ENCODE results near the gene KCNMB2.

Gene KCNMB2

DNA sequence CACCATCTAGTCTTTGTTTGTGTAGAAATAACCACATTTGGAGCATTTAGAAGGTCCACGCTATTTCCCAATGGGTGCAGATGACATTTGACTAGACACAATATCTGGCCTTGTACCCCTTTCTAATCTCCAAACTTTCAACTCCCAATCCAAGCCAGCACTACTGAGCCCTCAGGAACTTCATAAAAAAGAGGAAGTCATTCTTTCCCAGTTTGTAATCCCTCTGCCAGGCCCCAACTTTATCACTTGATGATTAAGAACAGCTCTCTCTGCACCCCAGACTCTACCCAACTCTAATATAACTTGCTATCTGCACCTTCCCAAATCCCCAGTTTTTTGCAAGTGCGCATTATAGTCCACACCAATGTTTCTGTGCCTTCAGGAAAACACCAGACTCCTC, 170.2 kb downstream of the KCNMB2 start:
- H3K36me3 ChIP-seq (replicated peaks in 1 of 2; ENCODE audit: control insufficient read depth in 2 of 2, insufficient read depth in 2 of 2, low read length in 2 of 2), result no peaks in the 10 kb centered on the region
- H3K27ac ChIP-seq (replicated peaks; ENCODE audit: low read length), result no peak overlapping the region
- no peak overlapping the region for H3K4ac ChIP-seq (ENCODE audit: low read length)
- DNase-seq (ENCODE audit: low spot score), result no peak
- H3K18ac ChIP-seq (ENCODE audit: low read length), result no peak overlapping the region
- H3K4me2 ChIP-seq (ENCODE audit: insufficient read depth, low read length, poor library complexity, severe bottlenecking), result no peak overlapping the region
- no peaks in the 10 kb centered on the region for H3K4me1 ChIP-seq (ENCODE audit: control insufficient read depth in 2 of 2, insufficient read depth in 1 of 2, low read depth in 1 of 2, low read length in 2 of 2)
- H3K9me3 ChIP-seq (replicated peaks in 1 of 2; ENCODE audit: control insufficient read depth in 2 of 2, insufficient read depth in 1 of 2, low read depth in 1 of 2, low read length in 2 of 2), result no peaks in the 10 kb centered on the region
- no peak overlapping the region for H3K14ac ChIP-seq (ENCODE audit: low read length)
- H2AFZ ChIP-seq (ENCODE audit: low read length), result no peak overlapping the region
- no peaks in the 10 kb centered on the region for H3K79me1 ChIP-seq (ENCODE audit: low read depth, low read length)
- no peak overlapping the region for H2BK120ac ChIP-seq (ENCODE audit: low read depth, low read length)
- no peak overlapping the region for H3K4me3 ChIP-seq (ENCODE audit: low read length in 2 of 2)
- H2BK5ac ChIP-seq (ENCODE audit: low read length), result no peak overlapping the region
- H4K91ac ChIP-seq (ENCODE audit: low read depth, low read length, poor library complexity), result no peak overlapping the region
- no peak overlapping the region for H3K23ac ChIP-seq (ENCODE audit: low read depth, low read length, poor library complexity)
- WGBS, 2 donors (ENCODE audit: extremely low coverage in 2 of 2, insufficient read length in 2 of 2, insufficient replicate concordance in 1 of 2), result no CpG with 5 or more reads among the region's 2 CpGs
- H2BK15ac ChIP-seq (ENCODE audit: low read length), result no peak overlapping the region
- H2BK12ac ChIP-seq (ENCODE audit: low read length), result no peak overlapping the region
- no peak overlapping the region for H3K9ac ChIP-seq (ENCODE audit: low read depth, low read length, poor library complexity)
- H2AK5ac ChIP-seq (ENCODE audit: low read depth, low read length), result no peak overlapping the region
- H3K27me3 ChIP-seq (ENCODE audit: control insufficient read depth in 3 of 3, insufficient read depth in 3 of 3, low read depth in 1 of 3, low read length in 3 of 3), result no peaks in the 10 kb centered on the region
- no peak overlapping the region for H4K8ac ChIP-seq (ENCODE audit: low read depth, low read length)

- no peak overlapping the region for H3K27ac ChIP-seq (replicated peaks; ENCODE audit: low read length)
Observed at GRCh38 chr3:178707311-178708031, 171.2 kb downstream of the KCNMB2 start.

GRCh38 chr3:178709051-178709450, 172.8 kb downstream of the KCNMB2 start:
- Histone ChIP-seq H3K4me3 (ENCODE audit: low read length in 2 of 2) (no peak overlapping the region), H4K8ac (ENCODE audit: low read depth, low read length) (no peak overlapping the region), H3K4me1 (ENCODE audit: control insufficient read depth in 2 of 2, insufficient read depth in 1 of 2, low read depth in 1 of 2, low read length in 2 of 2) (no peaks in the 10 kb centered on the region), H3K79me1 (ENCODE audit: low read depth, low read length) (no peaks in the 10 kb centered on the region), H3K9me3 (replicated peaks in 1 of 2; ENCODE audit: control insufficient read depth in 2 of 2, insufficient read depth in 1 of 2, low read depth in 1 of 2, low read length in 2 of 2) (no peaks in the 10 kb centered on the region), H3K18ac (ENCODE audit: low read length) (no peak overlapping the region), H2BK15ac (ENCODE audit: low read length) (no peak overlapping the region), H2AK5ac (ENCODE audit: low read depth, low read length) (no peak overlapping the region), H3K9ac (ENCODE audit: low read depth, low read length, poor library complexity) (no peak overlapping the region), H3K27me3 (ENCODE audit: control insufficient read depth in 3 of 3, insufficient read depth in 3 of 3, low read depth in 1 of 3, low read length in 3 of 3) (no peaks in the 10 kb centered on the region), H3K14ac (ENCODE audit: low read length) (no peak overlapping the region), H2BK12ac (ENCODE audit: low read length) (no peak overlapping the region), H3K27ac (replicated peaks; ENCODE audit: low read length) (no peak overlapping the region), H2BK120ac (ENCODE audit: low read depth, low read length) (no peak overlapping the region), H2BK5ac (ENCODE audit: low read length) (no peak overlapping the region), H4K91ac (ENCODE audit: low read depth, low read length, poor library complexity) (no peak overlapping the region), H2AFZ (ENCODE audit: low read length) (no peak overlapping the region), H3K36me3 (replicated peaks in 1 of 2; ENCODE audit: control insufficient read depth in 2 of 2, insufficient read depth in 2 of 2, low read length in 2 of 2) (no peaks in the 10 kb centered on the region), H3K4me2 (ENCODE audit: insufficient read depth, low read length, poor library complexity, severe bottlenecking) (no peak overlapping the region), H3K4ac (ENCODE audit: low read length) (no peak overlapping the region), H3K23ac (ENCODE audit: low read depth, low read length, poor library complexity) (no peak overlapping the region)
- DNase-seq (ENCODE audit: low spot score), result no peak
- WGBS, 2 donors (ENCODE audit: extremely low coverage in 2 of 2, insufficient read length in 2 of 2, insufficient replicate concordance in 1 of 2), result no CpG with 5 or more reads among the region's 6 CpGs

More at GRCh38 chr3:178707311-178708031, 171.2 kb downstream of the KCNMB2 start:
- Histone ChIP-seq H3K9me3 (replicated peaks in 1 of 2; ENCODE audit: control insufficient read depth in 2 of 2, insufficient read depth in 1 of 2, low read depth in 1 of 2, low read length in 2 of 2) (no peaks in the 10 kb centered on the region), H3K4me3 (ENCODE audit: low read length in 2 of 2) (no peak overlapping the region), H2AFZ (ENCODE audit: low read length) (no peak overlapping the region), H2AK5ac (ENCODE audit: low read depth, low read length) (no peak overlapping the region), H4K8ac (ENCODE audit: low read depth, low read length) (no peak overlapping the region), H3K4ac (ENCODE audit: low read length) (no peak overlapping the region), H2BK120ac (ENCODE audit: low read depth, low read length) (no peak overlapping the region), H2BK12ac (ENCODE audit: low read length) (no peak overlapping the region), H3K27me3 (ENCODE audit: control insufficient read depth in 3 of 3, insufficient read depth in 3 of 3, low read depth in 1 of 3, low read length in 3 of 3) (no peaks in the 10 kb centered on the region), H4K91ac (ENCODE audit: low read depth, low read length, poor library complexity) (no peak overlapping the region), H3K18ac (ENCODE audit: low read length) (no peak overlapping the region), H3K4me2 (ENCODE audit: insufficient read depth, low read length, poor library complexity, severe bottlenecking) (no peak overlapping the region), H3K4me1 (ENCODE audit: control insufficient read depth in 2 of 2, insufficient read depth in 1 of 2, low read depth in 1 of 2, low read length in 2 of 2) (no peaks in the 10 kb centered on the region), H3K9ac (ENCODE audit: low read depth, low read length, poor library complexity) (no peak overlapping the region), H3K23ac (ENCODE audit: low read depth, low read length, poor library complexity) (no peak overlapping the region), H3K36me3 (replicated peaks in 1 of 2; ENCODE audit: control insufficient read depth in 2 of 2, insufficient read depth in 2 of 2, low read length in 2 of 2) (no peaks in the 10 kb centered on the region), H2BK15ac (ENCODE audit: low read length) (no peak overlapping the region), H3K14ac (ENCODE audit: low read length) (no peak overlapping the region), H3K79me1 (ENCODE audit: low read depth, low read length) (no peaks in the 10 kb centered on the region), H2BK5ac (ENCODE audit: low read length) (no peak overlapping the region)
- WGBS, 2 donors (ENCODE audit: extremely low coverage in 2 of 2, insufficient read length in 2 of 2, insufficient replicate concordance in 1 of 2), result no CpG with 5 or more reads among the region's 3 CpGs
- no peak for DNase-seq (ENCODE audit: low spot score)

GRCh38 chr3:178711753-178712152, 175.5 kb downstream of the KCNMB2 start:
- H2BK5ac ChIP-seq (ENCODE audit: low read length), result no peak overlapping the region
- H4K91ac ChIP-seq (ENCODE audit: low read depth, low read length, poor library complexity), result no peak overlapping the region
- no peak overlapping the region for H2AK5ac ChIP-seq (ENCODE audit: low read depth, low read length)
- H2BK12ac ChIP-seq (ENCODE audit: low read length), result no peak overlapping the region
- no peaks in the 10 kb centered on the region for H3K36me3 ChIP-seq (replicated peaks in 1 of 2; ENCODE audit: control insufficient read depth in 2 of 2, insufficient read depth in 2 of 2, low read length in 2 of 2)
- no peak overlapping the region for H3K27ac ChIP-seq (replicated peaks; ENCODE audit: low read length)
- H2BK15ac ChIP-seq (ENCODE audit: low read length), result no peak overlapping the region
- no peak overlapping the region for H3K4me2 ChIP-seq (ENCODE audit: insufficient read depth, low read length, poor library complexity, severe bottlenecking)
- WGBS, 2 donors (ENCODE audit: extremely low coverage in 2 of 2, insufficient read length in 2 of 2, insufficient replicate concordance in 1 of 2), result no CpG with 5 or more reads among the region's 3 CpGs
- H3K9me3 ChIP-seq (replicated peaks in 1 of 2; ENCODE audit: control insufficient read depth in 2 of 2, insufficient read depth in 1 of 2, low read depth in 1 of 2, low read length in 2 of 2), result no peaks in the 10 kb centered on the region
- no peaks in the 10 kb centered on the region for H3K79me1 ChIP-seq (ENCODE audit: low read depth, low read length)
- H3K14ac ChIP-seq (ENCODE audit: low read length), result no peak overlapping the region
- H3K4me3 ChIP-seq (ENCODE audit: low read length in 2 of 2), result no peak overlapping the region
- no peak overlapping the region for H4K8ac ChIP-seq (ENCODE audit: low read depth, low read length)
- no peak overlapping the region for H3K4ac ChIP-seq (ENCODE audit: low read length)
- H2AFZ ChIP-seq (ENCODE audit: low read length), result no peak overlapping the region
- H3K23ac ChIP-seq (ENCODE audit: low read depth, low read length, poor library complexity), result no peak overlapping the region
- DNase-seq (ENCODE audit: low spot score), result no peak
- no peak overlapping the region for H2BK120ac ChIP-seq (ENCODE audit: low read depth, low read length)
- no peaks in the 10 kb centered on the region for H3K27me3 ChIP-seq (ENCODE audit: control insufficient read depth in 3 of 3, insufficient read depth in 3 of 3, low read depth in 1 of 3, low read length in 3 of 3)
- H3K4me1 ChIP-seq (ENCODE audit: control insufficient read depth in 2 of 2, insufficient read depth in 1 of 2, low read depth in 1 of 2, low read length in 2 of 2), result no peaks in the 10 kb centered on the region
- H3K18ac ChIP-seq (ENCODE audit: low read length), result no peak overlapping the region
- no peak overlapping the region for H3K9ac ChIP-seq (ENCODE audit: low read depth, low read length, poor library complexity)

Data from neuronal stem cell (in vitro differentiated cells).